IPS-NIHi7 (cell line): ENCODE measurements around the gene EIF1.
"Not testable (repeated sequence)": the region's sequence is repeated elsewhere in the genome, so short reads cannot be mapped to it uniquely, and the experiment has no call there.

Source experiments
- DNase-seq: peaks from one replicate; pipeline ENCODE4 v3.0.0; 2012; ENCODE audit warnings: mixed read lengths; ENCODE audit errors: extremely low spot score

The EIF1 gene

GRCh38 chr17:41700843-41701242 is 12.2 kb downstream of the EIF1 start:
- DNase-seq: not testable (repeated sequence)

GRCh38 chr17:41702712-41703111 is 14.0 kb downstream of the EIF1 start:
- no peak for DNase-seq

GRCh38 chr17:41705271-41705991 is 16.7 kb downstream of the EIF1 start:
- peak; percentile 59 for DNase-seq

GRCh38 chr17:41707803-41708669 is 19.4 kb downstream of the EIF1 start:
- peak; percentile 18 for DNase-seq

- DNase-seq: no peak
These were observed 21.9 kb downstream of the EIF1 start for GRCh38 chr17:41710472-41711090.

GRCh38 chr17:41711669-41712400 is 23.1 kb downstream of the EIF1 start, which contains the start of gene GAST:
Gene GAST (plus strand): TSS chr17:41712331. CDS start chr17:41715437, 3,106 bp downstream.
- no peak for DNase-seq

GRCh38 chr17:41717408-41718286 is 29.0 kb downstream of the EIF1 start:
- DNase-seq: no peak

GRCh38 chr17:41718287-41718645 is 29.6 kb downstream of the EIF1 start:
- DNase-seq: no peak

- DNase-seq: no peak
These were observed 33.5 kb downstream of the EIF1 start for GRCh38 chr17:41722231-41722630.

GRCh38 chr17:41723801-41724475 is 35.3 kb downstream of the EIF1 start:
- DNase-seq: no peak

- no peak for DNase-seq
These were observed 35.9 kb downstream of the EIF1 start for GRCh38 chr17:41724476-41725050.

- no peak for DNase-seq
These were observed 36.4 kb downstream of the EIF1 start for GRCh38 chr17:41725134-41725533.

GRCh38 chr17:41728056-41728455 is 39.4 kb downstream of the EIF1 start:
- no peak for DNase-seq

- DNase-seq: no peak
These were observed 41.8 kb downstream of the EIF1 start for GRCh38 chr17:41730479-41730878.

- no peak for DNase-seq
These were observed 43.2 kb downstream of the EIF1 start for GRCh38 chr17:41731836-41732235.

GRCh38 chr17:41733348-41734138 is 44.9 kb downstream of the EIF1 start:
- DNase-seq: no peak

- peak; percentile 85 for DNase-seq
These were observed 45.7 kb downstream of the EIF1 start, which contains the start of gene HAP1 for GRCh38 chr17:41734139-41734948. Gene HAP1 (minus strand): TSS chr17:41734643. CDS start chr17:41734634, 9 bp downstream.

GRCh38 chr17:41734949-41735313 is 46.2 kb downstream of the EIF1 start:
- no peak for DNase-seq
